Measurements from ENCODE around the gene ROPN1. TPM values are rescaled to one million over a fixed set of nuclear protein-coding genes. Genes with fewer than 3 reads are reported as not detected.

ROPN1 gene
- total RNA-seq, 6 donors from 2014 or later = not detected

GRCh38 chr3:124034844-124035152, 42.9 kb upstream of the ROPN1 start:
- H3K4me1 ChIP-seq = peaks cover 10 to 22% (median 12%) of the 10 kb centered on the region in 4 donors
- peak overlapping the region in 1 of 4 donors; percentile 13 for H3K27ac ChIP-seq
- H3K27me3 ChIP-seq = peaks cover 0 to 21% (median 10%) of the 10 kb centered on the region in 4 donors
- WGBS, 2 donors = 41 to 50% methylated on average over 1 of the region's 1 CpG
- H3K9me3 ChIP-seq = no peaks in the 10 kb centered on the region
- DNase-seq = no peak
- H3K4me3 ChIP-seq = peak overlapping the region in 3 of 4 donors; percentile 70 to 80 (median 70)
- TF ChIP-seq POLR2AphosphoS5 (IDR thresholded peaks at IDR 0.05) = no peak
- TF ChIP-seq EP300 (IDR thresholded peaks at IDR 0.05) = no peak
- no peak for TF ChIP-seq CTCF (IDR thresholded peaks at IDR 0.05)
- TF ChIP-seq POLR2A (IDR thresholded peaks at IDR 0.05) = no peak
- ATAC-seq (ENCODE audit: low FRiP score in 2 of 2) = no peak
- no peaks in the 10 kb centered on the region for H3K36me3 ChIP-seq

GRCh38 chr3:124034016-124034843, 42.3 kb upstream of the ROPN1 start:
- Histone ChIP-seq H3K36me3 (no peaks in the 10 kb centered on the region), H3K9me3 (no peaks in the 10 kb centered on the region), H3K4me1 (peaks cover 10 to 22% (median 12%) of the 10 kb centered on the region in 4 donors), H3K27ac (peak overlapping the region; percentile 70 to 92 (median 78)), H3K27me3 (peaks cover 0 to 21% (median 10%) of the 10 kb centered on the region in 4 donors), H3K4me3 (peak overlapping the region; percentile 70 to 80 (median 75))
- ATAC-seq (ENCODE audit: low FRiP score in 2 of 2) (peak in 1 of 2 donors; percentile 12), DNase-seq (peak in 1 of 2 donors; percentile 85)
- WGBS, 2 donors = 9% methylated on average over 16 to 18 of the region's 47 CpGs
- TF ChIP-seq EP300 (IDR thresholded peaks at IDR 0.05) = no peak
- TF ChIP-seq POLR2AphosphoS5 (IDR thresholded peaks at IDR 0.05) = no peak
- TF ChIP-seq CTCF (IDR thresholded peaks at IDR 0.05) = no peak
- TF ChIP-seq POLR2A (IDR thresholded peaks at IDR 0.05) = no peak

DNA sequence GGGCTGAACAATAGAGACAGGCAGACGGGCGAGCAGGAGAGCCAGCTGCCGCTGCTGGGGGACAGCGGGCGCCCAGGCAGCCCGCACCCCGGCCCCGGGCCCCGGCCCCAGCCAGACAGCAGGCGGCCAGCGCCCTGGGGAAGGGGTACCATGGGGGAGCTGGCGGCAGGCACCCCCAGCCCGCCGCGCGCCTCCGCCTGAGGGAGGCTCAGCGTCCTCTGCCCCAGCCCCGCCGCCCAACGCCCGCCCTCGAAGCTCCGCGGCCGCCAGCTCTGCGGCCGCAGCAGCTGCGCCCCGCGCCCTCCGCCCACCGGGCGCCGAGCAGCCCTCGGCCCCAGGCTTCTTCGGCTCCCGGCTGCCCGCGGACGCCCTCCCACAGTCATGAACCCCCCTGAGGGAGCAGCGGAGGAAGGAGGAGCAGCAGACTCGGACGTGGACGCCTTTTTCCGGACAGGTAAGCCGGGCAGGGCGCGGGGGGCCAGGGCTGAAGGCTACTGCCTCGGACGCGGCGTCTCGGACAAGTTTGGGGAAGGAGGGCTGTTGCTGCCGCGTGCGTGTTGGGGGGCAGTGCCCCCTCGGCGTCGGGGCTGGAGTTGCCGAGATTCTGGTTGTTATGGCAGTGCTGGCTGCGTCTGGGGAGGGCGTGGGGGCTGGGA, 41.6 kb upstream of the ROPN1 start, which contains the start of gene KALRN:
KALRN (plus strand) TSS at position 10 of the 656 bp plus-strand sequence.
- Histone ChIP-seq H3K27me3 (peaks cover 0 to 21% (median 10%) of the 10 kb centered on the region in 4 donors), H3K4me1 (peaks cover 10 to 22% (median 12%) of the 10 kb centered on the region in 4 donors), H3K9me3 (no peaks in the 10 kb centered on the region), H3K4me3 (peak within 1 kb of the TSS; percentile 70 to 80 (median 75)), H3K36me3 (no peaks in the 10 kb centered on the region), H3K27ac (peak within 1 kb of the TSS; percentile 70 to 92 (median 78))
- TF ChIP-seq POLR2AphosphoS5 (IDR thresholded peaks at IDR 0.05) (no peak), EP300 (IDR thresholded peaks at IDR 0.05) (no peak), POLR2A (IDR thresholded peaks at IDR 0.05) (no peak), CTCF (IDR thresholded peaks at IDR 0.05) (no peak)
- ATAC-seq (ENCODE audit: low FRiP score in 2 of 2) (peak in 1 of 2 donors; percentile 42), DNase-seq (peak in 1 of 2 donors; percentile 87)
- WGBS, 2 donors = 2 to 3% methylated on average over 7 to 17 of the region's 63 CpGs

DNA sequence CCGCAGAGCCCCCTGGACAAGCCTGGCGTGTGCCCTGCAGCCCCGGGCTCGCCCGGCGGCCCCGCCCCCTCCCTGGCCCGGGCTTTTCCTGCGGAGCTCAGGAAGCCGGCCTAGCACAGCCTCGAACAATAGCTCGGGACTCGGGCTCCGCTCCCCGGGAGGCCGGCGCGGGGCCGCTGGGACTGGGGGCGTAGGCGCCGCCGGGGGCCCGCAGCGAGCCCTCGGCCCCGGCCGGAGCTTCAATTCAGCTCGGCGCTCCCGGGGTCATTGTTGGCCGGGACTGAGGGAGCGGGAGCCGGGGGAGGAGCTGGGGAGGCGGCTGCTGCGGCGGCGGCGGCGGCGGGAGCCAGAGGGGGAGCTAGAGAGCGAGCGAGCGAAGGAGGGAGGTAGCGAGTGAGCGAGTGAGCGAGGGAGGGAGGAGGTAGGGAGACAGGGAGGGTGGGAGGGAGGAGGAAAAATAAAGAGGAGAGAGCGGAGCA, 41.0 kb upstream of the ROPN1 start:
- Histone ChIP-seq H3K4me3 (peak overlapping the region; percentile 70 to 80 (median 75)), H3K27ac (peak overlapping the region; percentile 70 to 92 (median 78)), H3K36me3 (no peaks in the 10 kb centered on the region), H3K4me1 (peaks cover 10 to 22% (median 12%) of the 10 kb centered on the region in 4 donors), H3K27me3 (peaks cover 0 to 21% (median 10%) of the 10 kb centered on the region in 4 donors), H3K9me3 (no peaks in the 10 kb centered on the region)
- 0% methylated on average over 7 to 21 of the region's 48 CpGs for WGBS, 2 donors
- DNase-seq (peak; percentile 67 to 97), ATAC-seq (ENCODE audit: low FRiP score in 2 of 2) (peak; percentile 90 to 97)
- TF ChIP-seq CTCF (IDR thresholded peaks at IDR 0.05) = peak; percentile 54 to 89 (median 74)
- no peak for TF ChIP-seq EP300 (IDR thresholded peaks at IDR 0.05)
- peak in 2 of 4 donors; percentile 21 to 35 for TF ChIP-seq POLR2A (IDR thresholded peaks at IDR 0.05)

All from upper lobe of left lung (tissue), 6 donors.